Heart left ventricle (tissue), 13 donors: ENCODE data around the gene PAGR1.

ENCODE experiments used
- CTCF ChIP-seq, 12 donors: fragments of 200-600 bp; sonication (generic) in 4 of 12; IDR thresholded peaks; one replicate each; pipeline versions ENCODE4 v1.5.0 to v1.8.0; 2018 to 2022; ENCODE audit warnings: antibody characterized with exemption in 12 of 12, mild to moderate bottlenecking in 5 of 12
- POLR2A ChIP-seq, 2 donors: fragments of 450-650 bp; IDR thresholded peaks; one replicate each; pipeline ENCODE4 v1.6.1; 2017; ENCODE audit warnings: antibody characterized with exemption in 2 of 2, mild to moderate bottlenecking in 2 of 2, moderate library complexity in 2 of 2
- donor health status: ischemic (EF 13 %, LVEDD 7.1; RV severe dilation, severe dysfunction).
- donor health status: DM: no; HTN: yes; CAD: no.
- donor health status: DM: no; HTN: no; CAD: no.
- donor health status: ischemic (EF 25% LVEDD 6.9; RV normal size, moderate dysfunction).
- donor health status: ischemic (EF 25% LVEDD 5.7; RV mildly dilated, moderate dysfunction).
- donor health status: ischemic (EF 35%, LVEDD 5.7; RV mildly dilated, moderate dysfunction).
- donor health status: nonischemic (EF 11% LVEDD 7.7; RV severe dilation, severe dysfunction).
- donor health status: DM: yes; HTN: yes; CAD: no.
- donor health status: PGD.
- donor health status: ischemic (EF 29% LVEDD 5.4; RV normal size, mild dysfunction).
- donor health status: nonischemic (EF 23%, LVEDD 6.1; RV moderate dilation, normal function).

- no peak for TF ChIP-seq CTCF (IDR thresholded peaks at IDR 0.05)
- TF ChIP-seq POLR2A (IDR thresholded peaks at IDR 0.05): no peak
Observed at GRCh38 chr16:29820730-29821642, 5.0 kb downstream of the PAGR1 start.
